DMS53 treated with DMSO at 0.1 percent for 48 hours (cell line): ENCODE data around the gene DISC1.
"Not testable (repeated sequence)": the region's sequence is repeated elsewhere in the genome, so short reads cannot be mapped to it uniquely, and the experiment has no call there.

Experiments used
- DNase-seq: peaks from one replicate; lab custom pipeline; 2025; ENCODE audit not compliant: unreplicated experiment; lab: John Stamatoyannopoulos, UW

The DISC1 gene

GRCh38 chr1:231634323-231635013, 7.9 kb downstream of the DISC1 start:
- DNase-seq, result no peak

- peak; percentile 37 for DNase-seq
Observed at GRCh38 chr1:231636157-231636556, 9.6 kb downstream of the DISC1 start.

GRCh38 chr1:231636922-231637321, 10.3 kb downstream of the DISC1 start:
- not testable (repeated sequence) for DNase-seq

DNA sequence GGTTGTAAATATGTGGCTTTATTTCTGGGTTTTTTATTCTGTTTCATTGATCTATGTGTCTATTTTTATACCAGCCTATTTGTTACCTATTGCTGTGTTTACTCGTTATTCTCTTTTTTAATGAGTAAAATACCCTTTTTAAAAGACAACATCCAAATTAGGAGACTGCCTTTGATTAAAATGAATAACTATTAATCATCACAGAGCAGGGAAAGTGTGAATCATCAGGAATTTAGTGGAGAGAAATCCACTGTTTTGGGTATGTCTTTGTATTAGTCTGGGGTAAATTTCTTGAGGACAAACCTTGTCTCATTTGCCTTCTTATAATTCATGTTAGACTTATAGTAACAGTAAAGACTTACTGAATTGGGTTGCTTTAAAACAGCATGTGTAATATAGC, 12.1 kb downstream of the DISC1 start:
- DNase-seq, result no peak

DNA sequence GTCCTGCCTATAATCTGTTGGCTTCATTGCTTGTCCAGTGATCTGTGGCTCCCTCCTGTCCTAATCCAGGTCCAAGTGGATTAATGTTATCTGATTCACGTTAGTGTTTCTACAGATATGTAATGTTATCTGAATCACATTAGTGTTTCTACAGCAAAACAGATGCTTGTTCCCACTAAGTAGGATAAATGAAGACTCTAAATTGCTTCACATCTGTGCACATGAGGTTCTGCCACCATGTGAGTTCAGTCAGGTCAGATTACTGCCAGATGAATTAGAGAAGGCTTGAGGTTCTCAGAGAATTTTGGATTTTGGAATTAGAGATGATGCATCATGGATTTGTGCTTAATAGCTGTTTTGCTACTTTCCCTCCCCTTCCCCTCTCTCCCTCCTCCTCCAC, 13.2 kb downstream of the DISC1 start:
- no peak for DNase-seq

GRCh38 chr1:231641444-231641843, 14.9 kb downstream of the DISC1 start:
- DNase-seq, result not testable (repeated sequence)

- DNase-seq, result not testable (repeated sequence)
Observed at GRCh38 chr1:231642061-231642460, 15.5 kb downstream of the DISC1 start.

- DNase-seq, result no peak
Observed at GRCh38 chr1:231642618-231643017, 16.0 kb downstream of the DISC1 start.

DNA sequence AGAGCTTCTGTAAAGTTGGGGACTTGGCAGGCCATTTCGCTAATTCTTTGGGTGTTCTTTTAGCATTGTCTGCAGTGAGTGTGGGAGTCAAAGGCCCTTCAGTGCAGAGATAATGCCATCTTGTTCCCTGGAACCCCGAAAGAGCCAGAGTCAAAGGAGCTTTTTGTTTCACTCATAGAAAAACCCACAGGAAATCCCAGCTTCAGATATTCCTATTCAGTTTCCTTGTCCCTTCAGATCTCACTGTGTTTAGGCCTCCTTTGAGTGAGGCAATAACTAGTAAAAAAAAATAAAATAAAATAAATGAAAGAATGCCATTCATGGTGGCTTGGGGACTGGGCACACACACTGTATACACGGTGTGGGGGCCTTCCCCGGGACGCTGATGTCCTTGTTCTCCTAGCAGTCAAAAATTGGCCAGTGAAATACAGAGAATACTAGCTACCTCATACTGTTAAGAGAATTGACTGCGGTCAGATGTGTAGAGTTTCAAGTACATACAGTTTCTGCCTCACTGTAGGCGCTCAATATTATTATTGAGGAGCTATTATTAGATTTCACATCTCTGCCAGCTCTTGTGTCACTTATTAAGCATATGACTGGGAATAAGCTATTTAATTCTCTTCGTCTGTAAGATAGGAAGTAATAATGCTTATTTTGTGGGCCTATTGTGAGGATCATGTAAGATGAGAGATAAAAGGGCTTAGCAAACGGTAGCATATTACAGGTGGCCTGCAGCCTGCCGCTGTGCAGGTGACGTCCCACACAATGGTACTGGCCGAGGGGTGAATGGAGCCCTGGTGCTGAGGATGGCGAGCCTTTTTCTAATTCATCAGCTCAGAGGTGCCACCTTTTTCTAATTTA, 16.7 kb downstream of the DISC1 start:
- DNase-seq, result no peak

- DNase-seq, result no peak
Observed at GRCh38 chr1:231643935-231644237, 17.3 kb downstream of the DISC1 start.

DNA sequence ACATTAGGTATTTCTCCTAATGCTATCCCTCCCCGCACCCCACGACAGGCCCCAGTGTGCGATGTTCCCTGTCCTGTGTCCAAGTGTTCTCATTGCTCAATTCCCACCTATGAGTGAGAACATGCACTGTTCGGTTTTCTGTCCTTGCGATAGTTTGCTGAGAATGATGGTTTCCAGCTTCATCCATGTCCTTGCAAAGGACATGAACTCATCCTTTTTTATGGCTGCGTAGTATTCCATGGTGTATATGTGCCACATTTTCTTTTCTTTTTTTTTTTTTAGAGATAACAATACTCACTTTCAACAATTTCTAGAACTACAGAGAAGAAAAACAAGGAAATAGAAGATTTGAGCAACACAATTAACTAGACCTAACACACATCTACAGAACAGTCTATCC, 19.0 kb downstream of the DISC1 start:
- not testable (repeated sequence) for DNase-seq

GRCh38 chr1:231646165-231646564, 19.6 kb downstream of the DISC1 start:
- DNase-seq, result not testable (repeated sequence)

- DNase-seq, result not testable (repeated sequence)
Observed at GRCh38 chr1:231651621-231652260, 25.2 kb downstream of the DISC1 start.

GRCh38 chr1:231653632-231654031, 27.0 kb downstream of the DISC1 start:
- DNase-seq, result no peak

DNA sequence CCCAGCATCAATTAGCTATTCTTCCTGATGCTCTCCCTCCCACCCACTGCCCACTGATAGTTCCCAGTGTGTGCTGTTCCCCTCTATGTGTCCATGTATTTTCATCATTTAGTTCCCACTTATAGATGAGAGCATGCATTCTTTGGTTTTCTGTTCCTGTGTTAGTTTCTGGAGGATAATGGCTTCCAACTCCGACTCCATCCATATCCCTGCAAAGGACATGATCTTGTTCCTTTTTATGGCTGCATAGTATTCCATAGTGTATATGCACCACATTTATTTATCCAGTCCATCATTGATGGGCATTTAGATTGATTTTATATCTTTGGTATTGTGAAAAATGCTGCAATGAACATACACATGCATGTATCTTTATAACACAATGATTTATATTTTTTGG, 30.2 kb downstream of the DISC1 start:
- no peak for DNase-seq

- not testable (repeated sequence) for DNase-seq
Observed at GRCh38 chr1:231658223-231658622, 31.6 kb downstream of the DISC1 start.

- no peak for DNase-seq
Observed at GRCh38 chr1:231660198-231660597, 33.6 kb downstream of the DISC1 start.

DNA sequence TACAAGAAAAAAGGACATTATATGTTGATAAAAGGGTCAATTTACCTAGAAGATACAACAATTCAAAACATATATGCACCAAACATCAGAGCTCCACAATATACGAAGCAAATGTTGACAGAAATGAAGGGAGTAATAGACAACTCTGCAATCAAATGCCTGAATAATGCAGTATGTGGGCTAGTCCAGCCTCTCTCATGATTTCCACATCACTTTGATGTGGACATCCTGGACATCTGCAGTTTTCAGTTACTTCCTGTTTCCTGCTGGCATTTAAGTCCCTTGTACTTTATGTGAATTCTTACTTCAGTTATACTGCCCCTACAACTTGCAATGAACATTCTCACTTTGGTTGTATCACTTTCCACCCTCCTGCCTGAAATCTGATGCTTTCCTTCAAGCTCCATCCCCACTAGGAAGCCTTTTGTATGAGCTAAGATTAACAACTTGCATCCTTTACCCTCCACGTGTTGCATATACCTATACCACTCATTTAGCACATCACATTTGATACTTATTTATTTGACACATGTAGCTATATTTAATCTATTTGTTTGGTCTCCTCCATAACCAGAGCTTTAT, 36.7 kb downstream of the DISC1 start:
- DNase-seq, result peak; percentile 5

GRCh38 chr1:231665101-231665500, 38.5 kb downstream of the DISC1 start:
- peak; percentile 7 for DNase-seq

DNA sequence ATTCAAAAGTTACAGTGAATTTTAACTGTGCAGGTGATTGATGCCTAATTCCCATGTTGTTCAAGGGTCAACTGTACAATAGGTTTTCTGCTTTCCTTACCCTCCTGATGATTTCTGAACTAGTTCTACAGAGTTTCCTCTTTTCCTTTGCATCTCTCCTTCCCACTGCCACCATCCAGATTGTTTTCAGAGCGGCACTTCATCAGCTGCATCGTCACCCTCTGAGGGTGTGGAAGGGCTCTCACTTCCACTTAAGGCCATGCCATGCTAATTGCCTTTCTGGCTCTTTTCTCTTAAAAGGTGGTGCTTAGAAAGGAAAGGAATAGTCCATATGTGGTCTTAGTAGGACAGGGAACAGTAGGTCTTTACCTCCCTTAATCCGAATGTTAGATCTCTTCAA, 39.1 kb downstream of the DISC1 start:
- no peak for DNase-seq

- DNase-seq, result no peak
Observed at GRCh38 chr1:231666220-231666936, 39.8 kb downstream of the DISC1 start.
